ENCODE data around the gene PRMT7. TPM values are rescaled to one million over a fixed set of nuclear protein-coding genes. Genes with fewer than 3 reads are reported as not detected.

Gene PRMT7, protein sequence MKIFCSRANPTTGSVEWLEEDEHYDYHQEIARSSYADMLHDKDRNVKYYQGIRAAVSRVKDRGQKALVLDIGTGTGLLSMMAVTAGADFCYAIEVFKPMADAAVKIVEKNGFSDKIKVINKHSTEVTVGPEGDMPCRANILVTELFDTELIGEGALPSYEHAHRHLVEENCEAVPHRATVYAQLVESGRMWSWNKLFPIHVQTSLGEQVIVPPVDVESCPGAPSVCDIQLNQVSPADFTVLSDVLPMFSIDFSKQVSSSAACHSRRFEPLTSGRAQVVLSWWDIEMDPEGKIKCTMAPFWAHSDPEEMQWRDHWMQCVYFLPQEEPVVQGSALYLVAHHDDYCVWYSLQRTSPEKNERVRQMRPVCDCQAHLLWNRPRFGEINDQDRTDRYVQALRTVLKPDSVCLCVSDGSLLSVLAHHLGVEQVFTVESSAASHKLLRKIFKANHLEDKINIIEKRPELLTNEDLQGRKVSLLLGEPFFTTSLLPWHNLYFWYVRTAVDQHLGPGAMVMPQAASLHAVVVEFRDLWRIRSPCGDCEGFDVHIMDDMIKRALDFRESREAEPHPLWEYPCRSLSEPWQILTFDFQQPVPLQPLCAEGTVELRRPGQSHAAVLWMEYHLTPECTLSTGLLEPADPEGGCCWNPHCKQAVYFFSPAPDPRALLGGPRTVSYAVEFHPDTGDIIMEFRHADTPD
- 25.6 TPM for total RNA-seq
- long read RNA-seq, partial matches to known transcripts = 17 of 50 reads
- long read RNA-seq, other reads (novel, unspliced or antisense) = 32 of 50 reads

DNA sequence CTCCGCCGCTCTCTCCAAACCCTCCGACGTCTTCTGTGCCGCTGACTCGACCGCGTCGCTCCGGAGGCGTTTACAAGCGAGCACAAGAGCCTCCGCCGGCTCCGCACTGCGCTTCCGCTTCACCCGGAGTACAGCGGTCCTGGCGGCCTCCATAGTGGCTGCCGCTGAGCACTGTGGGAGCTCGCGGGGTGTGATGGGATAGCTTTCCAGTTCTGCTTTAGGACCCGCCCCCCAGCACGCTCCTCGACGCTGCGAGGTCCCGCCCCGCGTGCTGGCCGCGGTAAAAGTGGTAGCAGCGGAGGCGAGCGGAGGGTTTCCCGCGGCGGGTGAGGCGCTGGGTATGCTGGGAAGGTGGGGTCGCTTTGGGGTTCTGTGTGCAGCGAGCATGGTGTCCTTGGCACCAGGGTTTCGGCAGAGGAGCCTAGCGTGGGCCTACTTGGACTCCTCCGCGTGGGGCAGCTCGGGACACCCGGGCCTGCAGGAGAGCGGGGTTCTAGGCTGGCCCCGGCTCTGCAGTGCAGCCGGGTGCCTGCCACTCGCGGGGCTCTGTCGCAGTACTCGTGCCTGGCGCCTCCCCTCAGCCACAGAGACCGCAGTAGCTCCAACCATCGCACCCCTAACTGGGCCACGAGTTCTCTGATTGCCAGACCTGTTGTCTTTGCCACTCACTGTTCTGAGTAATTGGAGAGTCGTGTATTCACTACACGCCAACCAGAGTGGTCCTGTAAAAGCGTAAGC, at the start of gene PRMT7, which contains the start of gene SLC7A6OS:
TSS of gene PRMT7 (plus strand) at position 246 of the 738 bp plus-strand sequence. CDS start 4,961 bp downstream, outside the sequence.
TSS of gene SLC7A6OS (minus strand) at position 173 of the 738 bp plus-strand sequence. CDS start at position 153, 20 bp downstream.
- peak; percentile 91 for DNase-seq
- intact Hi-C loops (cut with micrococcal nuclease) = no loop called here
- TF ChIP-seq, protein P1, sequence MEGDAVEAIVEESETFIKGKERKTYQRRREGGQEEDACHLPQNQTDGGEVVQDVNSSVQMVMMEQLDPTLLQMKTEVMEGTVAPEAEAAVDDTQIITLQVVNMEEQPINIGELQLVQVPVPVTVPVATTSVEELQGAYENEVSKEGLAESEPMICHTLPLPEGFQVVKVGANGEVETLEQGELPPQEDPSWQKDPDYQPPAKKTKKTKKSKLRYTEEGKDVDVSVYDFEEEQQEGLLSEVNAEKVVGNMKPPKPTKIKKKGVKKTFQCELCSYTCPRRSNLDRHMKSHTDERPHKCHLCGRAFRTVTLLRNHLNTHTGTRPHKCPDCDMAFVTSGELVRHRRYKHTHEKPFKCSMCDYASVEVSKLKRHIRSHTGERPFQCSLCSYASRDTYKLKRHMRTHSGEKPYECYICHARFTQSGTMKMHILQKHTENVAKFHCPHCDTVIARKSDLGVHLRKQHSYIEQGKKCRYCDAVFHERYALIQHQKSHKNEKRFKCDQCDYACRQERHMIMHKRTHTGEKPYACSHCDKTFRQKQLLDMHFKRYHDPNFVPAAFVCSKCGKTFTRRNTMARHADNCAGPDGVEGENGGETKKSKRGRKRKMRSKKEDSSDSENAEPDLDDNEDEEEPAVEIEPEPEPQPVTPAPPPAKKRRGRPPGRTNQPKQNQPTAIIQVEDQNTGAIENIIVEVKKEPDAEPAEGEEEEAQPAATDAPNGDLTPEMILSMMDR (IDR thresholded peaks at IDR 0.05; ENCODE audit: borderline replicate concordance) = peak; percentile 62
- Histone ChIP-seq H3K27me3 (ENCODE audit: low read depth) (no peaks in the 10 kb centered on the region), H3K4me3 (peak within 1 kb of the TSS; percentile 82), H3K27ac (replicated peaks) (peak within 1 kb of the TSS; percentile 93), H3K9me3 (replicated peaks) (no peaks in the 10 kb centered on the region), H3K36me3 (peaks cover 53% of the 10 kb centered on the region), H3K4me1 (peaks cover 52% of the 10 kb centered on the region)

DNA sequence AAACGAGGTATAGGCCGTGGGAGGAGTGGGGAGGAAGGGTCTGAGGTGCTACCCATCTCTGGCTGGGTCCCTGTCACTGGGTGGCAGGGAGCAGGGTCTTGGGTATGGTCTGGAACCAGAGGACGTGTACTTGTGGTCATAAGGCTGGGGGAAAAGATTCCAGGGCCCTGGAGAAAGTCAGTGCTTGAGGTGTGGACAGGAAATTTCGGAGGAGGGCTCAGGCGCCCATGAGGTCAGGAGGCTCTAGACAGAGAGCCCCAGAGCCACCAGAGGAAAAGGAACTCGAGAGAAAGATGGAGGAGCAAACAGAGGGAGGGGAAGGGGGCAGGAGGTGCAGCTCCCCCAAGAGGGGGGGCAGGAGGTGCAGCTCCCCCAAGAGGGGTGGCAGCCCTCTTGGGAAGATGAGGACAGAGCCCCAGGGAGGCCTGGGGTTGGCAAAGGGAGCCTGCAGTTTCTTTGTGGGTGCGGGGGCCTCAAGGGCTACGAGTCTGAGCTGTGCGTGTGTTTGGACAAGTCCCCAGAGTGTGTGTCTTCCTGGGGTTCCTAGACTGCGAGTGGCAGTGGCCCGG, 47.2 kb upstream of the PRMT7 start:
- intact Hi-C loops (cut with micrococcal nuclease) = loop anchor here (5.0 kb wide), 1 partner anchor 64 kb away; no protein-coding TSS in a partner anchor
- H3K27me3 ChIP-seq (ENCODE audit: low read depth) = no peaks in the 10 kb centered on the region
- DNase-seq = no peak

DNA sequence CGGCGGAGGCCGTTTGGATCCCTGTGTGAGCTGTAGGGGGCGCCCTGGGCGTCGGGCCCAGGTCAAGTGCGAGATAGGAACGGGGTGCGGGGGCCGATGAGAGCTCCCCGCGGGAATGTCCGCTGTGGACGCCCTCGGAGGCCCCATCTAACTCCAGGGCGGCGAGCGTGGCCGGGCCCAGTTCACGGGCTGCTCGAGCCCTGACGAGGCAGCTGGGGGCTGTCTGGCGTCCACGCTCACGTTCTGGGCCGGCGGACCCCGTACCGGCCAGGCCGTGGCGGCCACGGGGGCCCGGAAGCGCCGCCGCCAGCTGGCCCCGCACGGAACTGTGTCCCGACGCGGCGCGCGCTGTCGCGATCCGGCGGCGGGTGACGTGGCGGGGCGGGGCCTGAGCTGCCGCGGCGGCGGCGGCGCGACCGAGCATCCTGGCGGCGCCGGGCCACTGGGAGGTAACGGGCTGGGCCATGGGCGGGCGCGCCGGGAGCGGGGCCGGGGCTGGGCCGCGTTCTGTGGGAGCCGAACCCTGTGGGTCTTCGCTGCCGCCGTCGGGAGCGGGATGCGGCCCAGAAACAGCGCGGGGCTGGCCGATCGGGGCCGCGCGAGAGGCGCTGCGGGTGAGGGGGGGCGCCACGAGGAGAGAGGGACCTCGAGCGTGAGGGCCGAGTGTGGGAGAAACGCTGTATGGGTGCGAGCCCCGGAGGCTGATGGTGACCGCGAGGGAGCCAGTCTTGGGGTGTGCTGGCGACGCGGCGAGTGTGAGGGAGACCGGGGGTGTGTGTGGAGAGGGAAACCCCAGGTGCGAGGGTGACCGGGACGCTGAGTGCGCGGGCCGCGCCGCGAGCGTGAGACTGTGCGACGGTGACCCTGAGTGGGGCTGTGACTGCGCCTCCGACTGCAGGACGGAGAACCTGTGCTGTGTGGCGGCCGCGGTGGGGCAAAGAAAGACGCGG, 46.4 kb upstream of the PRMT7 start, which contains the start of gene SLC7A6:
TSS of gene SLC7A6 (plus strand) at position 399 of the 950 bp plus-strand sequence. CDS start 10,201 bp downstream, outside the sequence.
- DNase-seq = peak; percentile 83
- no peaks in the 10 kb centered on the region for H3K9me3 ChIP-seq (replicated peaks)
- peak within 1 kb of the TSS; percentile 80 for H3K4me3 ChIP-seq
- no peaks in the 10 kb centered on the region for H3K27me3 ChIP-seq (ENCODE audit: low read depth)
- H3K4me1 ChIP-seq = peaks cover 86% of the 10 kb centered on the region
- peak within 1 kb of the TSS; percentile 99 for H3K27ac ChIP-seq (replicated peaks)
- intact Hi-C loops (cut with micrococcal nuclease) = loop anchor here (5.0 kb wide), 1 partner anchor 63 kb away; no protein-coding TSS in a partner anchor
- H3K36me3 ChIP-seq = peaks cover 30% of the 10 kb centered on the region
- TF ChIP-seq, protein P1 (IDR thresholded peaks at IDR 0.05; ENCODE audit: borderline replicate concordance) = peak; percentile 80

More for the DNA sequence above, 47.2 kb upstream of the PRMT7 start:
- Histone ChIP-seq H3K9me3 (replicated peaks) (no peaks in the 10 kb centered on the region), H3K4me1 (peaks cover 85% of the 10 kb centered on the region), H3K36me3 (peaks cover 33% of the 10 kb centered on the region), H3K27ac (replicated peaks) (peak overlapping the region; percentile 99), H3K4me3 (peak overlapping the region; percentile 80)
- TF ChIP-seq, protein P1 (IDR thresholded peaks at IDR 0.05; ENCODE audit: borderline replicate concordance) = no peak

DNA sequence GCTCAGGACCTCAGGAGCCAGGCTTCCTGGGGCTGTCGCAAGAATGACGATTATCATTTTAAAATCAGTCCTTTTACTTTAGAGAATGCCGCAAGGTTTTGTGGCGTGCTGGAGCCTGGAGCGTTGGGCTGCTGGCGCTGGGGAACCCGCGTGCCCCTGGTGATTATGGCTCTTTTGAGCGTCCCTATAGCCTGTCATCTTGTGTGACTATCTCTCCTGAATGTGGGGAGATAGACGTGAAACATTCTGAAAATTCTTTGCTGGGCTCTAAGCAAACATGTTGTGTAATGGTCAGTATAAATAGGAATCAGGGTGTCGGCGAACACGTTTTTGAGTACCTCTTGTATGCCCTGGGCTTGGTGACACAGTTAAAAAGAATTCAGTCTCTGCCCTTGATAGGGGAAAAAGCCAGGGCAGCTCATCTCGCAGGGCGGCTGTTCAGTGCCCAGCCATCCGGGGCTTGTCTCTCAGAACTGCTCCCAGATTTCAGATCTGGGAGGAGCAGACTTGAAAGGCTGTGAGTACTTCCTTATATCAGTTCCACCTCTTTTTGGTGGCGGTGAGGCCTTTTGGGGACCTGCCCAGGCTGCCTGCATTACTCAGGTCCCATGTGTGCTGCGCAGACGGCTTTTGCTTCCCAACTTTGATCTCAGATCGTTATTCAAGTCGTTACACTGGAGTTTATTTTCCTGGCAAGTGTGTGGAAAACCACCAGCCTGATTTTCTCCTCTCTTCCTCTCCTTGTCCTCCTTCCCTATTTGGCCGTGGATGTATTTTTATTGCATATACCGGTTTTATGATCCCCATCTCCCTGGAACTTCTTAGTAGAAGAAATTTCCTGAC, 45.5 kb upstream of the PRMT7 start:
- DNase-seq = peak; percentile 40
- TF ChIP-seq, protein P1 (IDR thresholded peaks at IDR 0.05; ENCODE audit: borderline replicate concordance) = no peak
- Histone ChIP-seq H3K4me1 (peaks cover 87% of the 10 kb centered on the region), H3K4me3 (peak overlapping the region; percentile 80), H3K9me3 (replicated peaks) (no peaks in the 10 kb centered on the region), H3K27ac (replicated peaks) (peak overlapping the region; percentile 99), H3K36me3 (peaks cover 21% of the 10 kb centered on the region), H3K27me3 (ENCODE audit: low read depth) (no peaks in the 10 kb centered on the region)
- intact Hi-C loops (cut with micrococcal nuclease) = no loop called here
